ENCODE results near the gene NFATC2.

Gene NFATC2

GRCh38 chr20:51542571-51543421 is at the start of gene NFATC2:
Gene NFATC2, minus strand, starts transcription at chr20:51542719. Its CDS starts 220 bp downstream, at chr20:51542499.
- DNase-seq (ENCODE audit: low read depth): no peak

GRCh38 chr20:51591871-51592270 is 49.4 kb upstream of the NFATC2 start:
- DNase-seq (ENCODE audit: low read depth): no peak

- no peak for DNase-seq (ENCODE audit: low read depth)
These were observed 46.2 kb upstream of the NFATC2 start for GRCh38 chr20:51588762-51589161.

GRCh38 chr20:51587145-51587544 is 44.6 kb upstream of the NFATC2 start:
- DNase-seq (ENCODE audit: low read depth): no peak

GRCh38 chr20:51586005-51586440 is 43.5 kb upstream of the NFATC2 start:
- peak; percentile 98 for DNase-seq (ENCODE audit: low read depth)

- no peak for DNase-seq (ENCODE audit: low read depth)
These were observed 42.6 kb upstream of the NFATC2 start for GRCh38 chr20:51585148-51585547.

GRCh38 chr20:51584737-51585136 is 42.2 kb upstream of the NFATC2 start:
- no peak for DNase-seq (ENCODE audit: low read depth)

GRCh38 chr20:51584116-51584515 is 41.6 kb upstream of the NFATC2 start:
- no peak for DNase-seq (ENCODE audit: low read depth)

- no peak for DNase-seq (ENCODE audit: low read depth)
These were observed 41.0 kb upstream of the NFATC2 start for GRCh38 chr20:51583499-51583898.

- no peak for DNase-seq (ENCODE audit: low read depth)
These were observed 40.6 kb upstream of the NFATC2 start for GRCh38 chr20:51583073-51583472.

GRCh38 chr20:51581571-51581970 is 39.1 kb upstream of the NFATC2 start:
- DNase-seq (ENCODE audit: low read depth): no peak

- no peak for DNase-seq (ENCODE audit: low read depth)
These were observed 36.6 kb upstream of the NFATC2 start for GRCh38 chr20:51579137-51579536.

GRCh38 chr20:51578145-51578459 is 35.6 kb upstream of the NFATC2 start:
- DNase-seq (ENCODE audit: low read depth): no peak

- DNase-seq (ENCODE audit: low read depth): no peak
These were observed 35.1 kb upstream of the NFATC2 start for GRCh38 chr20:51577432-51578144.

- DNase-seq (ENCODE audit: low read depth): no peak
These were observed 33.0 kb upstream of the NFATC2 start for GRCh38 chr20:51575486-51575885.

- DNase-seq (ENCODE audit: low read depth): no peak
These were observed 31.9 kb upstream of the NFATC2 start for GRCh38 chr20:51574248-51575033.

- DNase-seq (ENCODE audit: low read depth): no peak
These were observed 31.2 kb upstream of the NFATC2 start for GRCh38 chr20:51573576-51574243.

GRCh38 chr20:51571460-51571794 is 28.9 kb upstream of the NFATC2 start:
- no peak for DNase-seq (ENCODE audit: low read depth)

- DNase-seq (ENCODE audit: low read depth): no peak
These were observed 28.4 kb upstream of the NFATC2 start for GRCh38 chr20:51570739-51571459.

GRCh38 chr20:51569815-51570738 is 27.6 kb upstream of the NFATC2 start:
- no peak for DNase-seq (ENCODE audit: low read depth)
